SK-N-SH treated with all-trans-retinoic acid at 6 μM for 48 hours (cell line): ENCODE results near the gene TLE2.
A peak's percentile ranks its signal among the peaks of the same experiment; 100 is the strongest.
"Not testable (repeated sequence)": the region's sequence is repeated elsewhere in the genome, so short reads cannot be mapped to it uniquely, and the experiment has no call there.

Experiments used
- ATAC-seq: fragments of 200-7000 bp; cut with Tn5 transposase; 3 replicates; pipeline ENCODE4 v1.9.1; 2020; ENCODE audit warnings: mild to moderate bottlenecking, moderate library complexity
- ARNTL ChIP-seq: fragments of 450-650 bp; formaldehyde crosslinking; IDR thresholded peaks from 2 replicates; pipeline ENCODE4 v1.5.0; 2020; ENCODE audit warnings: low read depth, mild to moderate bottlenecking, moderate library complexity, borderline replicate concordance
- BACH2 ChIP-seq: fragments of 250-450 bp; sonication (Bioruptor Pico); IDR thresholded peaks from 2 replicates; pipeline ENCODE4 v1.9.0; 2021; ENCODE audit warnings: mild to moderate bottlenecking, borderline replicate concordance
- CREB5 ChIP-seq: fragments of 250-450 bp; sonication (Bioruptor Pico); IDR thresholded peaks from 2 replicates; pipeline ENCODE4 v1.5.1; 2020; ENCODE audit warnings: low read depth, mild to moderate bottlenecking, moderate library complexity
- ESRRG ChIP-seq: fragments of 250-450 bp; sonication (Bioruptor Pico); IDR thresholded peaks from 2 replicates; pipeline ENCODE4 v1.6.1; 2021; ENCODE audit warnings: mild to moderate bottlenecking
- GLIS3 ChIP-seq: fragments of 250-450 bp; sonication (Bioruptor Pico); IDR thresholded peaks from 2 replicates; pipeline ENCODE4 v1.5.0; 2020; ENCODE audit warnings: mild to moderate bottlenecking, moderate library complexity
- ISL1 ChIP-seq: fragments of 250-450 bp; sonication (Bioruptor Pico); IDR thresholded peaks from 2 replicates; pipeline ENCODE4 v2.1.2; 2022; ENCODE audit warnings: mild to moderate bottlenecking, moderate library complexity
- OSR1 ChIP-seq: fragments of 250-450 bp; sonication (Bioruptor Pico); IDR thresholded peaks from 2 replicates; pipeline ENCODE4 v1.8.0; 2022; ENCODE audit warnings: moderate library complexity, mild to moderate bottlenecking, inconsistent platforms
- PPARA ChIP-seq: fragments of 250-450 bp; sonication (Bioruptor Pico); IDR thresholded peaks from 2 replicates; pipeline ENCODE4 v1.5.0; 2020; ENCODE audit warnings: mild to moderate bottlenecking, borderline replicate concordance
- RARB ChIP-seq: fragments of 250-450 bp; sonication (Bioruptor Pico); IDR thresholded peaks from 2 replicates; pipeline ENCODE4 v1.8.0; 2021; ENCODE audit warnings: mild to moderate bottlenecking, moderate library complexity
- SNAI2 ChIP-seq: fragments of 250-450 bp; sonication (Bioruptor Pico); IDR thresholded peaks from 2 replicates; pipeline ENCODE4 v1.5.0; 2020; ENCODE audit warnings: mild to moderate bottlenecking, moderate library complexity
- TCF4 ChIP-seq: fragments of 250-450 bp; sonication (Bioruptor Pico); IDR thresholded peaks from 2 replicates; pipeline ENCODE4 v1.8.0; 2021; ENCODE audit warnings: mild to moderate bottlenecking, moderate library complexity, borderline replicate concordance
- TOX ChIP-seq: fragments of 250-450 bp; sonication (Bioruptor Pico); IDR thresholded peaks from 2 replicates; pipeline ENCODE4 v1.8.0; 2021; ENCODE audit warnings: mild to moderate bottlenecking, moderate library complexity, borderline replicate concordance
- TSHZ2 ChIP-seq: fragments of 250-450 bp; sonication (Bioruptor Pico); IDR thresholded peaks from 2 replicates; pipeline ENCODE4 v1.5.0; 2020; ENCODE audit warnings: mild to moderate bottlenecking, moderate library complexity
- ZC3H10 ChIP-seq: fragments of 250-450 bp; sonication (Bioruptor Pico); IDR thresholded peaks from 2 replicates; pipeline ENCODE4 v1.5.1; 2021; ENCODE audit warnings: mild to moderate bottlenecking, moderate library complexity
- ZFP3 ChIP-seq: fragments of 250-450 bp; sonication (Bioruptor Pico); IDR thresholded peaks from 2 replicates; pipeline ENCODE4 v1.5.0; 2020; ENCODE audit warnings: mild to moderate bottlenecking, moderate library complexity
- ZFP30 ChIP-seq: fragments of 450-650 bp; formaldehyde crosslinking; IDR thresholded peaks from 2 replicates; pipeline ENCODE4 v1.5.0; 2022; ENCODE audit warnings: mild to moderate bottlenecking, moderate library complexity
- ZNF565 ChIP-seq: fragments of 450-650 bp; formaldehyde crosslinking; conservative IDR thresholded peaks from 2 replicates; pipeline ENCODE4 v1.5.0; 2020; ENCODE audit warnings: low read depth, mild to moderate bottlenecking, moderate library complexity
- ZNF70 ChIP-seq: fragments of 450-650 bp; formaldehyde crosslinking; IDR thresholded peaks from 2 replicates; pipeline ENCODE4 v1.5.0; 2020; ENCODE audit warnings: mild to moderate bottlenecking, moderate library complexity
- ZNF8 ChIP-seq: fragments of 450-650 bp; formaldehyde crosslinking; IDR thresholded peaks from 2 replicates; pipeline ENCODE4 v1.5.0; 2020; ENCODE audit warnings: mild to moderate bottlenecking, moderate library complexity
- TF ChIP-seq, protein P1 (sequence below): fragments of 250-450 bp; sonication (Bioruptor Pico); IDR thresholded peaks from 2 replicates; pipeline ENCODE4 v1.8.0; 2020; ENCODE audit warnings: mild to moderate bottlenecking, moderate library complexity, borderline replicate concordance
- TF ChIP-seq, protein P2 (sequence below): fragments of 250-450 bp; sonication (Bioruptor Pico); IDR thresholded peaks from 2 replicates; pipeline ENCODE4 v1.8.0; 2021; ENCODE audit warnings: low read depth, mild to moderate bottlenecking, moderate library complexity, borderline replicate concordance

The TLE2 gene

GRCh38 chr19:2967972-2968371, 61.1 kb downstream of the TLE2 start (continued):
- TF ChIP-seq CREB5 (CRISPR knock-in tag): no peak

DNA sequence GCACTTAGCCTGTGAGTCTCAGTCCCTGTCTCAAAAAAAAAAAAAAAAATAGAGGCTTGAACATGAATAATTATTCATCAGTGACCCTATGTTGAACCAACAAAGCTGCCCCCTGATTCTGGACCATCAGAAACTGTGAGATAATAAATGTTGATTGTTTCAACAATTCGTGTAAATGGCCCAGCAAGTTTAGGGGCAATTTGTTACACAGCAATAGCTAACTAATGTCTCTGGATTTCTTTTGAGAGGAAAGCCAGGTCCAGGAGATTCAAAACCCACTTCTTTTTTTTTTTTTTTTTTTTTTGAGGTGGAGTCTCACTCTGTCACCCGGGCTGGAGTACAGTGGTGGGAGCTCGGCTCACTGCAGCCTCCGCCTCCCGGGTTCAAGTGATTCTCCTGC, 64.2 kb downstream of the TLE2 start:
- no peak for ATAC-seq
- TF ChIP-seq GLIS3 (CRISPR knock-in tag): no peak
- TF ChIP-seq BACH2: no peak
- TF ChIP-seq, protein P1, sequence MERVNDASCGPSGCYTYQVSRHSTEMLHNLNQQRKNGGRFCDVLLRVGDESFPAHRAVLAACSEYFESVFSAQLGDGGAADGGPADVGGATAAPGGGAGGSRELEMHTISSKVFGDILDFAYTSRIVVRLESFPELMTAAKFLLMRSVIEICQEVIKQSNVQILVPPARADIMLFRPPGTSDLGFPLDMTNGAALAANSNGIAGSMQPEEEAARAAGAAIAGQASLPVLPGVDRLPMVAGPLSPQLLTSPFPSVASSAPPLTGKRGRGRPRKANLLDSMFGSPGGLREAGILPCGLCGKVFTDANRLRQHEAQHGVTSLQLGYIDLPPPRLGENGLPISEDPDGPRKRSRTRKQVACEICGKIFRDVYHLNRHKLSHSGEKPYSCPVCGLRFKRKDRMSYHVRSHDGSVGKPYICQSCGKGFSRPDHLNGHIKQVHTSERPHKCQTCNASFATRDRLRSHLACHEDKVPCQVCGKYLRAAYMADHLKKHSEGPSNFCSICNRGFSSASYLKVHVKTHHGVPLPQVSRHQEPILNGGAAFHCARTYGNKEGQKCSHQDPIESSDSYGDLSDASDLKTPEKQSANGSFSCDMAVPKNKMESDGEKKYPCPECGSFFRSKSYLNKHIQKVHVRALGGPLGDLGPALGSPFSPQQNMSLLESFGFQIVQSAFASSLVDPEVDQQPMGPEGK (CRISPR knock-in tag): no peak

DNA sequence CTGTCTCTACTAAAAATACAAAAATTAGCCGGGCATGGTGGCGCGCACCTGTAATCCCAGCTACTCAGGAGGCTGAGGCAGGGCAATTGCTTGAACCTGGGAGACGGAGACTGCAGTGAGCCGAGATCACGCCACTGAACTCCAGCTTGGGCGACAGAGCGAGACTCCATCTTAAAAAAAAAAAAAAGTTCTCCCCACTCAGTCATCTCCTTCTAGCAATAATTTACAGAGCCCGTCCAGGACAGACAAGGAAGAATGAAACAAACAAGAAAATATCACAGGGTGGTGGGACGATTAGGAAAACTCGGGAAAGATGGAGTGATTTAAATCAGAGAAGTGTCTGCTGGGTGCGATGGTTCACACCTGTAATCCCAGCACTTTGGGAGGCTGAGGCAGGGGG, 65.4 kb downstream of the TLE2 start:
- not testable (repeated sequence) for ATAC-seq

- TF ChIP-seq BACH2 (no peak), ZFP3 (CRISPR knock-in tag) (no peak), ZFP30 (CRISPR knock-in tag) (no peak), TOX (CRISPR knock-in tag) (no peak), ZC3H10 (CRISPR knock-in tag) (no peak), ESRRG (CRISPR knock-in tag) (no peak), ISL1 (CRISPR knock-in tag) (no peak), ZNF565 (no peak), GLIS3 (CRISPR knock-in tag) (no peak), TSHZ2 (CRISPR knock-in tag) (no peak), PPARA (CRISPR knock-in tag) (no peak)
- TF ChIP-seq, protein P2, sequence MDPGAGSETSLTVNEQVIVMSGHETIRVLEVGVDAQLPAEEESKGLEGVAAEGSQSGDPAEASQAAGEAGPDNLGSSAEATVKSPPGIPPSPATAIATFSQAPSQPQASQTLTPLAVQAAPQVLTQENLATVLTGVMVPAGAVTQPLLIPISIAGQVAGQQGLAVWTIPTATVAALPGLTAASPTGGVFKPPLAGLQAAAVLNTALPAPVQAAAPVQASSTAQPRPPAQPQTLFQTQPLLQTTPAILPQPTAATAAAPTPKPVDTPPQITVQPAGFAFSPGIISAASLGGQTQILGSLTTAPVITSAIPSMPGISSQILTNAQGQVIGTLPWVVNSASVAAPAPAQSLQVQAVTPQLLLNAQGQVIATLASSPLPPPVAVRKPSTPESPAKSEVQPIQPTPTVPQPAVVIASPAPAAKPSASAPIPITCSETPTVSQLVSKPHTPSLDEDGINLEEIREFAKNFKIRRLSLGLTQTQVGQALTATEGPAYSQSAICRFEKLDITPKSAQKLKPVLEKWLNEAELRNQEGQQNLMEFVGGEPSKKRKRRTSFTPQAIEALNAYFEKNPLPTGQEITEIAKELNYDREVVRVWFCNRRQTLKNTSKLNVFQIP (CRISPR knock-in tag): no peak
- ATAC-seq: no peak
Measured at GRCh38 chr19:2963122-2963521, 66.0 kb downstream of the TLE2 start.

DNA sequence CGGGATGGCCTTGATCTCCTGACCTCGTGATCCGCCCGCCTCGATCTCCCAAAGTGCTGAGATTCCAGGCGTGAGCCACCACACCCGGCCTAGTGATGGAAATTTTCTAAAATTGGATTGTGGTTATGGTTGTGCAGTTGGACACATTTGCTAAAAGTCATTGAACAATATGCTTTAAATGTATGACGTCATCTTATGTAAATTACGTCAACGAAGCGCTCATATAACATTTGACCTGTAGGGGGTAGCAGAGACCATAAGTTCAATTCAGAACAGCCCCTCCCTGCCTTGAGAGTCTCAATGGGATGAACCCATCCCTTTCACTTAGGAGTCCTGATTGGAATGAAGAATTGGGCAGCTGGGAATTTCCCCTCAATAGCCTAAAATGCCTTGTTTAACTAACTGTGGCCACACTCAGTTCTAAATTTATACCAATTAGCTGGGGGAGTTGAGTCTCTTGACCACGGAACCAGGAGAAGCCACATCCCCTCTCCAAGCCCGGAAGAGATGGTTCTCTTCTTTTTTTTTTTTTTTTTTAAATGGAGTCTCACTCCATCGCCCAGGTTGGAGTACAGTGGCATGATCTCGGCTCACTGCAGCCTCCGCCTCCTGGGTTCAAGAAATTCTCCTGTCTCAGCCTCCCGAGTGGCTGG, 66.9 kb downstream of the TLE2 start:
- peak; percentile 88 for ATAC-seq
- TF ChIP-seq ISL1 (CRISPR knock-in tag) (no peak), TOX (CRISPR knock-in tag) (no peak), TCF4 (CRISPR knock-in tag) (no peak), ZFP30 (CRISPR knock-in tag) (peak; percentile 73), ZFP3 (CRISPR knock-in tag) (peak; percentile 89), ZNF565 (peak; percentile 97), CREB5 (CRISPR knock-in tag) (peak; percentile 98), BACH2 (peak; percentile 92), GLIS3 (CRISPR knock-in tag) (no peak), OSR1 (CRISPR knock-in tag) (no peak), ZNF70 (CRISPR knock-in tag) (peak; percentile 76), RARB (CRISPR knock-in tag) (no peak), ZNF8 (CRISPR knock-in tag) (peak; percentile 28; the same call in 1 of the 2 replicates), PPARA (CRISPR knock-in tag) (peak; percentile 98), SNAI2 (peak; percentile 94), TSHZ2 (CRISPR knock-in tag) (peak; percentile 92), ARNTL (CRISPR knock-in tag) (peak; percentile 86; the same call in 1 of the 2 replicates)
